CD14-positive monocyte (primary cell): Measurements from ENCODE around the gene MAP7. TPM values are rescaled to one million over a fixed set of nuclear protein-coding genes. Genes with fewer than 3 reads are reported as not detected.

Source experiments
- DNase-seq, 3 donors: peaks; one replicate each; pipeline ENCODE4 v3.0.0-alpha.2; 2011 to 2022
- H2AFZ ChIP-seq: 2 replicates; pipeline ENCODE4 v1.6.0; 2012; ENCODE audit warnings: mild to moderate bottlenecking, low read depth, low read length, inconsistent platforms; ENCODE audit not compliant: insufficient read depth, poor library complexity, severe bottlenecking
- H3K27ac ChIP-seq, 2 donors: 1 replicate in 1 of 2; 2 replicates in 1 of 2; pipeline ENCODE4 v1.5.1; 2012 to 2013; ENCODE audit warnings: low read length in 2 of 2, control low read depth in 1 of 2, inconsistent platforms in 1 of 2, low read depth in 1 of 2, mild to moderate bottlenecking in 1 of 2
- H3K27me3 ChIP-seq, 2 donors: one replicate each; pipeline versions ENCODE4 v1.6.0 to v1.6.1; 2011 to 2013; ENCODE audit warnings: low read length in 2 of 2; ENCODE audit not compliant: control insufficient read depth in 2 of 2, insufficient read depth in 2 of 2
- H3K36me3 ChIP-seq, 2 donors: replicated peaks in 1 of 2; 1 replicate in 1 of 2; 2 replicates in 1 of 2; pipeline versions ENCODE4 v1.5.1 to v1.6.1; 2012 to 2013; ENCODE audit warnings: low read length in 2 of 2, control low read depth in 1 of 2, inconsistent platforms in 1 of 2, mild to moderate bottlenecking in 1 of 2; ENCODE audit not compliant: insufficient read depth in 2 of 2, control insufficient read depth in 1 of 2
- H3K4me1 ChIP-seq, 2 donors: 1 replicate in 1 of 2; 2 replicates in 1 of 2; pipeline versions ENCODE4 v1.5.1 to v1.6.1; 2012 to 2013; ENCODE audit warnings: low read length in 2 of 2, control low read depth in 1 of 2, inconsistent platforms in 1 of 2, mild to moderate bottlenecking in 1 of 2, moderate library complexity in 1 of 2; ENCODE audit not compliant: insufficient read depth in 2 of 2, control insufficient read depth in 1 of 2
- H3K4me2 ChIP-seq: replicated peaks from 2 replicates; pipeline ENCODE3; 2012; ENCODE audit warnings: low read length, moderate library complexity, mild to moderate bottlenecking; ENCODE audit not compliant: poor library complexity, severe bottlenecking; ENCODE audit errors: extremely low read depth
- H3K4me3 ChIP-seq, 3 experiments: fragments of 200-600 bp in 1 of 3; sonication (generic) in 1 of 3; replicated peaks in 1 of 3; 1 replicate in 2 of 3; 2 replicates in 1 of 3; pipeline ENCODE4 v1.5.1; 2011 to 2013; ENCODE audit warnings: low read length in 3 of 3, mild to moderate bottlenecking in 3 of 3, control low read depth in 2 of 3, low read depth in 2 of 3, inconsistent platforms in 1 of 3, moderate library complexity in 1 of 3
- H3K79me2 ChIP-seq: 2 replicates; pipeline ENCODE4 v1.6.0; 2012; ENCODE audit warnings: mild to moderate bottlenecking, control low read depth, inconsistent platforms, low read length, moderate library complexity; ENCODE audit not compliant: insufficient read depth
- H3K9ac ChIP-seq: 2 replicates; pipeline ENCODE4 v1.6.0; 2017; ENCODE audit warnings: low read length, mild to moderate bottlenecking; ENCODE audit not compliant: insufficient read depth, poor library complexity, severe bottlenecking
- H3K9me3 ChIP-seq, 2 donors: replicated peaks in 1 of 2; 1 replicate in 1 of 2; 2 replicates in 1 of 2; pipeline versions ENCODE4 v1.5.1 to v1.6.1; 2012 to 2013; ENCODE audit warnings: low read length in 2 of 2, control low read depth in 1 of 2; ENCODE audit not compliant: control insufficient read depth in 1 of 2, insufficient read depth in 1 of 2
- H4K20me1 ChIP-seq: 2 replicates; pipeline ENCODE4 v1.6.0; 2012; ENCODE audit warnings: mild to moderate bottlenecking, low read length, control low read depth, moderate library complexity; ENCODE audit not compliant: insufficient read depth
- H3K27ac Mint-ChIP-seq, 7 donors: one replicate each; pipeline ENCODE4 v1.8.0; 2020; ENCODE audit warnings: mild to moderate bottlenecking in 7 of 7, mixed read lengths in 7 of 7, moderate library complexity in 6 of 7, inconsistent platforms in 2 of 7
- H3K27me3 Mint-ChIP-seq, 3 donors: one replicate each; pipeline ENCODE4 v1.8.0; 2021 to 2022; ENCODE audit warnings: low read depth in 3 of 3, mild to moderate bottlenecking in 3 of 3, mixed read lengths in 3 of 3, moderate library complexity in 3 of 3, inconsistent platforms in 1 of 3
- H3K36me3 Mint-ChIP-seq, 2 donors: one replicate each; pipeline ENCODE4 v1.8.0; 2020; ENCODE audit warnings: mixed read lengths in 2 of 2, inconsistent platforms in 1 of 2, mild to moderate bottlenecking in 1 of 2
- H3K4me1 Mint-ChIP-seq: one replicate; pipeline ENCODE4 v1.8.0; 2020; ENCODE audit warnings: mild to moderate bottlenecking, mixed read lengths
- H3K4me3 Mint-ChIP-seq, 2 donors: one replicate each; pipeline ENCODE4 v1.8.0; 2020; ENCODE audit warnings: mild to moderate bottlenecking in 2 of 2, mixed read lengths in 2 of 2, moderate library complexity in 1 of 2
- H3K9me3 Mint-ChIP-seq, 7 donors: one replicate each; pipeline ENCODE4 v1.8.0; 2020 to 2022; ENCODE audit warnings: mixed read lengths in 7 of 7, mild to moderate bottlenecking in 6 of 7, moderate library complexity in 6 of 7, inconsistent platforms in 2 of 7
- CTCF ChIP-seq: fragments of 200-600 bp; IDR thresholded peaks from one replicate; pipeline ENCODE4 v1.8.0; 2022; ENCODE audit warnings: antibody characterized with exemption, mild to moderate bottlenecking
- WGBS: methylation state at CpG from one replicate; pipeline ENCODE4 v1.1.5; 2013; ENCODE audit warnings: missing lambda C conversion rate; ENCODE audit not compliant: insufficient coverage; 5-methylcytosine and 5-hydroxymethylcytosine counted together
- intact Hi-C, 2 donors: fragments of 100-400 bp; cut with micrococcal nuclease; formaldehyde crosslinking; loops; one replicate each; pipeline versions ENCODE4 v1.15.0 to v1.15.1; 2023
- polyA plus RNA-seq, 3 donors: library from polyadenylated mRNA; depleted of rRNA in 1 of 3; unstranded in 2 of 3; stranded (reverse) in 1 of 3; fragments of 300-500 nt in 2 of 3; fragments of >200 nt in 1 of 3; fragmentation: Illumina TruSeq in 2 of 3; gene quantifications; 1 replicate in 2 of 3; 2 replicates in 1 of 3; pipeline ENCODE4 v1.2.3, GENCODE V29; 2012 to 2021

Gene MAP7
- polyA plus RNA-seq, 3 donors, result 0.67 to 1.6 (median 1.2) TPM

DNA sequence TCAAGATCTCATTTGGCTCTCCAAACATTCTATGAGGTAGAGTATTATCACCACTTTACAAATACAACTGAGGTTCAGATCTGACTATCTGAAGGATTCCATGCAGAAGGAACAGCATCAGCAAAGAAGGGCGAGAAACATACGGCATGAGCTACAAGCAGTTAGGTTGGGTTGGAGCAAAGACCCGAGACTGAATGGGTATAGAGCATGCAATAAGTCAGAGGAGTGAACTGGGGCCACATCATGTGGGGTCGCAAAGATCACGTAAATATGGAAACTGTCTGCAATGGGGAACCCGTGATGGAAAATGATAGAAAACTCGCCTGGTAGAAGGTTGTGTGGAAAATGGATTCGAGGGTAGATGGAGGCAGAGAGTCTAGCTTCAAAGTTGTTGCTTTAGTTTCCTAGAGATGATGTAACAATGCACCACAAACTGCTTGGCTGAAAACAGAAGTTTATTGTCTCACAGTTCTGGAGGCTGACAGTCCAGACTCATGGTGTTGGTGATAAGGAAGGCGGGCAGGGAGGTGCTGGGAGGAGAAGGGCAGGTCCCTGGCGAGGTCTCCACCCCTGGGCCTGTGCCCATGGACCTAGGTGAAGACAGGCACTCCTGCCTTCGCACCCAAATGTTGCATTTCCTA lies 216.3 kb downstream of the MAP7 start:
- peak overlapping the region in 1 of 7 donors; percentile 41 for H3K27ac Mint-ChIP-seq
- Histone ChIP-seq H3K36me3 (no peaks in the 10 kb centered on the region), H3K79me2 (no peaks in the 10 kb centered on the region), H3K4me2 (no peak overlapping the region), H3K27ac (no peak overlapping the region), H3K4me1 (no peaks in the 10 kb centered on the region), H3K27me3 (no peaks in the 10 kb centered on the region), H4K20me1 (no peaks in the 10 kb centered on the region), H3K4me3 (no peak overlapping the region), H2AFZ (no peak overlapping the region), H3K9me3 (no peaks in the 10 kb centered on the region), H3K9ac (no peak overlapping the region)
- no peaks in the 10 kb centered on the region for H3K36me3 Mint-ChIP-seq
- WGBS, result 92% methylated on average over 9 of the region's 11 CpGs
- no peak for DNase-seq
- intact Hi-C loops, result no loop called here
- H3K4me1 Mint-ChIP-seq, result no peaks in the 10 kb centered on the region
- no peak overlapping the region for H3K4me3 Mint-ChIP-seq
- H3K9me3 Mint-ChIP-seq, result peaks cover 0 to 1% (median 0%) of the 10 kb centered on the region in 7 donors
- peaks cover 0 to 4% (median 2%) of the 10 kb centered on the region in 3 donors for H3K27me3 Mint-ChIP-seq
- TF ChIP-seq CTCF, result no peak

DNA sequence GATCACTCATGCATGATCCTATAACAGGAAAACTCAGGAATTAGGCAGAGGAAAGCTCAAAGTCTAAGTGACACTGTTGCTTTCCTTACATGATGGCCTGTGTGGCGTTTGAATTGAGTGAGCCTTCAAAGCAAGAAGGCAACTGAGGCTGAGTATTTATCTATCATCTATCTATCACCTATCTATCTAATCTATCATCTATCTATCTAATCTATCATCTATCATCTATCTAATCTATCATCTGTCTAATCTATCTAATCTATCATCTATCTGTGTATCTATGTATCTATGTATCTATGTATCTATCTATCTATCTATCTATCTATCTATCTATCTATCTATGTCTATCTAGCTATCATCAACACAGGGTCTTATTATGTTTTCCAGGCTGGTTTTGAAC lies 218.8 kb downstream of the MAP7 start:
- Mint-ChIP-seq H3K27ac (no peak overlapping the region), H3K4me3 (no peak overlapping the region), H3K36me3 (no peaks in the 10 kb centered on the region), H3K9me3 (peaks cover 0 to 1% (median 0%) of the 10 kb centered on the region in 7 donors), H3K4me1 (no peaks in the 10 kb centered on the region), H3K27me3 (peaks cover 0 to 4% (median 2%) of the 10 kb centered on the region in 3 donors)
- whole genome bisulfite sequencing, result no CpG with 5 or more reads among the region's 1 CpG
- Histone ChIP-seq H2AFZ (no peak overlapping the region), H3K79me2 (no peaks in the 10 kb centered on the region), H3K9me3 (no peaks in the 10 kb centered on the region), H3K4me2 (no peak overlapping the region), H3K4me3 (no peak overlapping the region), H3K4me1 (no peaks in the 10 kb centered on the region), H4K20me1 (no peaks in the 10 kb centered on the region), H3K27ac (no peak overlapping the region), H3K27me3 (no peaks in the 10 kb centered on the region), H3K36me3 (no peaks in the 10 kb centered on the region), H3K9ac (no peak overlapping the region)
- no peak for TF ChIP-seq CTCF
- DNase-seq, result no peak
- intact Hi-C loops, result no loop called here
